Mammary epithelial cell (primary cell): Measurements from ENCODE around the gene PDK2.

ENCODE experiments used
- EZH2 ChIP-seq: IDR thresholded peaks from 2 replicates; pipeline ENCODE4 v1.6.1; 2012; ENCODE audit warnings: low read length, inconsistent platforms, borderline replicate concordance
- TF ChIP-seq, protein P1 (sequence below), 2 donors: IDR thresholded peaks in 1 of 2; conservative IDR thresholded peaks in 1 of 2; 2 replicates each; pipeline ENCODE4 v1.5.1; 2011 to 2012; ENCODE audit warnings: inconsistent platforms in 2 of 2, low read length in 2 of 2, mild to moderate bottlenecking in 2 of 2, control low read depth in 1 of 2, low read depth in 1 of 2; ENCODE audit not compliant: insufficient read depth in 1 of 2; ENCODE audit errors: extremely low read depth in 1 of 2

DNA sequence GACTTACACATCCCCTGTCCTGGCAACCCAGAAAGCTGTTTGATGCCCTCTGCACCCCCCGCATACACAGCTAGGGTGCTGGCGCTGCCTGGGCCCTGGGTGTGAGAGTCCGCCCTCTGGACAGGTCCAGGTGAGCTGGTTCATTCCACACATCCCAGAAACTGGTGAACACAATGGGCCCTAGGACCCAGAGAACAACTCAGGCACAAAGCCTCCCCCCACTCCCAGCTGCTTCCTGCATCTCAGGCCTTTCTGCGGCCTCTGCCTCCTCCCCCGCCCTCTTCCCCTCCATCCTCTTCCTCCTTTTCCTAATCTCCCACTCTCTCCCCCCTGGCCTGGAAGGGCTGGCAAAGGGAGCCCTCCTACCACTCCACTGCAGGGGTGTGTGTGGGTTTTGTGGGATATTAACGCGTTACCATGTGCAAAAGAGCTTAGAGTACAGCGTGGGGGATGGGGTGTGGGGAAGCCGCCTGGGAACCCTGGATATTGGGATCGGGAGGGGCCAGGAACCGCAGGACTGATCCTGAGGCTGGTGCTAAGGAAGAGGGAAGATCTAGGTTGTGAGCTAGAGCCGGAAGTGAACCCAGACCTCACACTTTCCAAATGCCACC is 56.9 kb downstream of the PDK2 start:
- TF ChIP-seq, protein P1, sequence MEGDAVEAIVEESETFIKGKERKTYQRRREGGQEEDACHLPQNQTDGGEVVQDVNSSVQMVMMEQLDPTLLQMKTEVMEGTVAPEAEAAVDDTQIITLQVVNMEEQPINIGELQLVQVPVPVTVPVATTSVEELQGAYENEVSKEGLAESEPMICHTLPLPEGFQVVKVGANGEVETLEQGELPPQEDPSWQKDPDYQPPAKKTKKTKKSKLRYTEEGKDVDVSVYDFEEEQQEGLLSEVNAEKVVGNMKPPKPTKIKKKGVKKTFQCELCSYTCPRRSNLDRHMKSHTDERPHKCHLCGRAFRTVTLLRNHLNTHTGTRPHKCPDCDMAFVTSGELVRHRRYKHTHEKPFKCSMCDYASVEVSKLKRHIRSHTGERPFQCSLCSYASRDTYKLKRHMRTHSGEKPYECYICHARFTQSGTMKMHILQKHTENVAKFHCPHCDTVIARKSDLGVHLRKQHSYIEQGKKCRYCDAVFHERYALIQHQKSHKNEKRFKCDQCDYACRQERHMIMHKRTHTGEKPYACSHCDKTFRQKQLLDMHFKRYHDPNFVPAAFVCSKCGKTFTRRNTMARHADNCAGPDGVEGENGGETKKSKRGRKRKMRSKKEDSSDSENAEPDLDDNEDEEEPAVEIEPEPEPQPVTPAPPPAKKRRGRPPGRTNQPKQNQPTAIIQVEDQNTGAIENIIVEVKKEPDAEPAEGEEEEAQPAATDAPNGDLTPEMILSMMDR (conservative IDR thresholded peaks at IDR 0.05 in 1 of 2, IDR thresholded peaks at IDR 0.05 in 1 of 2; ENCODE audit: extremely low read depth in 1 of 2, insufficient read depth in 1 of 2, low read depth in 1 of 2, low read length in 2 of 2), result no peak
- TF ChIP-seq EZH2, result no peak
